Measurements from ENCODE around the gene SP5.

DNA sequence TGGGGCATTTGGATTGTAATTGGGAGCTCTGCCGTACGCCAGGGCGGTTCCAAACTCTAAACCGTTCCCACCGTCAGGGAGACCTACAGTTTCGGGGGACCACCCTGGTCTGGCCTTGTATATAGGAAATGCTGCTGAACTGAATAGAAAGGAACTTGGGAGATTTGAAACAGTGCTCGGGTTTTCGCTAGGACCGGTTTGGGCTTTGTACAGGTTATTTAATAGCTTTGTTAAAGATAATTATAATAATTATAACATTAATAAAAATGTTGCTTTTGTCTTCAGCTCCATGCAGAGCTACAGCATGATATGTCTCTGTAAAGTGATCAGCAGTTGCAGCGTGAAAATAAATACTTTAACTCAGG, 2.4 kb downstream of the SP5 start:
- TF ChIP-seq CTCF (IDR thresholded peaks at IDR 0.05; ENCODE audit: low read depth, low read length, missing input control) (no peak), RXRA (IDR thresholded peaks at IDR 0.05) (no peak)

Measured in liver (tissue), 3 donors.